ENCODE data around the gene CTDSPL2. TPM values are rescaled to one million over a fixed set of nuclear protein-coding genes. Genes with fewer than 3 reads are reported as not detected.
A peak's percentile ranks its signal among the peaks of the same experiment; 100 is the strongest.
"Not testable (repeated sequence)": the region's sequence is repeated elsewhere in the genome, so short reads cannot be mapped to it uniquely, and the experiment has no call there.

Gene CTDSPL2
- 10 to 100 TPM; 58.0 to 80.3 (median 67.8) TPM for polyA plus RNA-seq (ENCODE audit: insufficient read length in 4 of 4)

- peak; percentile 94 to 98 (median 96) for DNase-seq (ENCODE audit: low read depth in 4 of 4, low spot score in 3 of 4)
Observed at GRCh38 chr15:44426975-44427755, at the start of gene CTDSPL2. Gene CTDSPL2, plus strand, starts transcription at chr15:44427629. Its CDS starts 31,386 bp downstream, at chr15:44459015.

- no peak for DNase-seq (ENCODE audit: low read depth in 4 of 4, low spot score in 3 of 4)
Observed at GRCh38 chr15:44381236-44381635, 46.2 kb upstream of the CTDSPL2 start.

GRCh38 chr15:44385344-44385942 lies 42.0 kb upstream of the CTDSPL2 start:
- DNase-seq (ENCODE audit: low read depth in 4 of 4, low spot score in 3 of 4) = no peak

- DNase-seq (ENCODE audit: low read depth in 4 of 4, low spot score in 3 of 4) = no peak
Observed at GRCh38 chr15:44394062-44394461, 33.4 kb upstream of the CTDSPL2 start.

- no peak for DNase-seq (ENCODE audit: low read depth in 4 of 4, low spot score in 3 of 4)
Observed at GRCh38 chr15:44394562-44394961, 32.9 kb upstream of the CTDSPL2 start.

- no peak for DNase-seq (ENCODE audit: low read depth in 4 of 4, low spot score in 3 of 4)
Observed at GRCh38 chr15:44397869-44398268, 29.6 kb upstream of the CTDSPL2 start.

GRCh38 chr15:44414001-44414400 lies 13.4 kb upstream of the CTDSPL2 start:
- no peak for DNase-seq (ENCODE audit: low read depth in 4 of 4, low spot score in 3 of 4)

GRCh38 chr15:44427756-44428724 lies 611 bp downstream of the CTDSPL2 start:
- peak in 2 of 4 donors; percentile 31 to 33 for DNase-seq (ENCODE audit: low read depth in 4 of 4, low spot score in 3 of 4)

- no peak for DNase-seq (ENCODE audit: low read depth in 4 of 4, low spot score in 3 of 4)
Observed at GRCh38 chr15:44435893-44436667, 8.7 kb downstream of the CTDSPL2 start.

GRCh38 chr15:44438402-44438801 lies 11.0 kb downstream of the CTDSPL2 start:
- DNase-seq (ENCODE audit: low read depth in 4 of 4, low spot score in 3 of 4) = no peak

- no peak for DNase-seq (ENCODE audit: low read depth in 4 of 4, low spot score in 3 of 4)
Observed at GRCh38 chr15:44441095-44441501, 13.7 kb downstream of the CTDSPL2 start.

GRCh38 chr15:44443515-44443914 lies 16.1 kb downstream of the CTDSPL2 start:
- no peak for DNase-seq (ENCODE audit: low read depth in 4 of 4, low spot score in 3 of 4)

- no peak for DNase-seq (ENCODE audit: low read depth in 4 of 4, low spot score in 3 of 4)
Observed at GRCh38 chr15:44447772-44448376, 20.4 kb downstream of the CTDSPL2 start.

GRCh38 chr15:44450172-44450571 lies 22.7 kb downstream of the CTDSPL2 start:
- DNase-seq (ENCODE audit: low read depth in 4 of 4, low spot score in 3 of 4) = no peak

- DNase-seq (ENCODE audit: low read depth in 4 of 4, low spot score in 3 of 4) = not testable (repeated sequence)
Observed at GRCh38 chr15:44453578-44454283, 26.3 kb downstream of the CTDSPL2 start.

GRCh38 chr15:44458429-44458828 lies 31.0 kb downstream of the CTDSPL2 start:
- DNase-seq (ENCODE audit: low read depth in 4 of 4, low spot score in 3 of 4) = no peak

GRCh38 chr15:44468709-44469385 lies 41.4 kb downstream of the CTDSPL2 start:
- no peak for DNase-seq (ENCODE audit: low read depth in 4 of 4, low spot score in 3 of 4)

GRCh38 chr15:44471885-44472455 lies 44.5 kb downstream of the CTDSPL2 start:
- no peak for DNase-seq (ENCODE audit: low read depth in 4 of 4, low spot score in 3 of 4)

All from left renal pelvis (tissue), 4 donors.